H1 (cell line): ENCODE results near the gene KIAA1586. TPM values are rescaled to one million over a fixed set of nuclear protein-coding genes. Genes with fewer than 3 reads are reported as not detected.

ENCODE experiments used
- CTCF ChIA-PET: fragments of 300-600 bp; sonication (Branson Sonifier 250); formaldehyde crosslinking; loops from one replicate; lab custom pipeline; 2021; ENCODE audit not compliant: partially characterized antibody; lab: Charles Lee
- POLR2A ChIA-PET: fragments of 300-600 bp; sonication (Branson Sonifier 250); formaldehyde crosslinking; loops from one replicate; lab custom pipeline; 2021; ENCODE audit warnings: inconsistent platforms; ENCODE audit not compliant: partially characterized antibody; lab: Charles Lee
- DNase-seq, 2 experiments: peaks; one replicate each; pipeline versions ENCODE4 v3.0.0 to v3.0.0-alpha.2; 2010 to 2022; ENCODE audit warnings: low spot score in 2 of 2, low read depth in 1 of 2, mixed read lengths in 1 of 2
- FAIRE-seq: peaks from 2 replicates; lab custom pipeline; 2011; peaks lifted over from hg19 to GRCh38; lab: Jason Lieb, UNC
- H2AFZ ChIP-seq: 2 replicates; pipeline ENCODE4 v1.8.1; 2012; ENCODE audit warnings: low read length, inconsistent platforms
- H2AK5ac ChIP-seq: 2 replicates; pipeline ENCODE4 v1.6.1; 2013; ENCODE audit warnings: low read depth, low read length
- H2BK120ac ChIP-seq: replicated peaks from 2 replicates; pipeline ENCODE3; 2013; ENCODE audit warnings: low read depth, low read length, inconsistent platforms
- H2BK12ac ChIP-seq: 2 replicates; pipeline ENCODE4 v1.6.1; 2013; ENCODE audit warnings: low read depth, low read length
- H2BK15ac ChIP-seq: 2 replicates; pipeline ENCODE4 v1.6.1; 2013; ENCODE audit warnings: low read length
- H2BK20ac ChIP-seq: 2 replicates; pipeline ENCODE4 v1.6.1; 2013; ENCODE audit warnings: low read length
- H2BK5ac ChIP-seq: 2 replicates; pipeline ENCODE4 v1.6.1; 2013; ENCODE audit warnings: low read depth, low read length
- H3K14ac ChIP-seq: 2 replicates; pipeline ENCODE4 v1.6.1; 2013; ENCODE audit warnings: inconsistent platforms; ENCODE audit not compliant: insufficient read length
- H3K18ac ChIP-seq: 2 replicates; pipeline ENCODE4 v1.6.1; 2013; ENCODE audit warnings: low read length; ENCODE audit errors: extremely low read depth
- H3K23ac ChIP-seq: 2 replicates; pipeline ENCODE4 v1.6.1; 2013; ENCODE audit warnings: inconsistent platforms; ENCODE audit not compliant: insufficient read length
- H3K23me2 ChIP-seq: 2 replicates; pipeline ENCODE4 v1.6.1; 2013; ENCODE audit warnings: low read depth, low read length
- H3K27ac ChIP-seq: 2 replicates; pipeline ENCODE4 v1.6.1; 2011; ENCODE audit warnings: low read depth, low read length, inconsistent platforms
- H3K27me3 ChIP-seq, 4 experiments: replicated peaks in 1 of 4; 1 replicate in 1 of 4; 2 replicates in 3 of 4; pipeline versions ENCODE4 v1.6.1 to v1.8.1; 2011 to 2013; ENCODE audit warnings: low read length in 3 of 4, mild to moderate bottlenecking in 3 of 4, inconsistent platforms in 2 of 4, mixed read lengths in 2 of 4, moderate library complexity in 1 of 4; ENCODE audit not compliant: control insufficient read depth in 3 of 4, insufficient read depth in 3 of 4; ENCODE audit errors: extremely low read depth in 1 of 4
- H3K36me3 ChIP-seq, 4 experiments: 2 replicates each; pipeline versions ENCODE4 v1.6.1 to v1.8.1; 2011 to 2013; ENCODE audit warnings: mild to moderate bottlenecking in 4 of 4, low read length in 3 of 4, moderate library complexity in 2 of 4, control low read depth in 1 of 4, inconsistent platforms in 1 of 4; ENCODE audit not compliant: insufficient read depth in 4 of 4, control insufficient read depth in 2 of 4
- H3K4ac ChIP-seq: replicated peaks from 2 replicates; pipeline ENCODE3; 2013; ENCODE audit warnings: low read length, low read depth, mixed read lengths, inconsistent platforms; ENCODE audit not compliant: insufficient read length
- H3K4me1 ChIP-seq, 4 experiments: replicated peaks in 1 of 4; 1 replicate in 1 of 4; 2 replicates in 3 of 4; pipeline versions ENCODE4 v1.6.1 to v1.8.1; 2011 to 2013; ENCODE audit warnings: low read length in 3 of 4, inconsistent platforms in 2 of 4, mixed read lengths in 1 of 4; ENCODE audit not compliant: insufficient read depth in 4 of 4, control insufficient read depth in 3 of 4
- H3K4me2 ChIP-seq, 2 experiments: 2 replicates each; pipeline versions ENCODE4 v1.6.1 to v1.8.1; 2011 to 2013; ENCODE audit warnings: low read depth in 2 of 2, low read length in 2 of 2, control low read depth in 1 of 2, inconsistent platforms in 1 of 2, mild to moderate bottlenecking in 1 of 2; ENCODE audit not compliant: insufficient read depth in 1 of 2
- H3K4me3 ChIP-seq, 4 experiments: fragments of 200-600, 300-600 bp in 1 of 4; sonication (generic), shearing (Covaris generic), sonication (Bioruptor Twin) in 1 of 4; 2 replicates each; pipeline versions ENCODE4 v1.5.1 to v1.8.1; 2011 to 2016; ENCODE audit warnings: low read length in 4 of 4, low read depth in 3 of 4, control low read depth in 2 of 4, inconsistent platforms in 2 of 4, mild to moderate bottlenecking in 2 of 4, mixed read lengths in 1 of 4, moderate library complexity in 1 of 4; ENCODE audit not compliant: insufficient read depth in 2 of 4; ENCODE audit errors: extremely low read depth in 1 of 4
- H3K56ac ChIP-seq: replicated peaks from 2 replicates; pipeline ENCODE3; 2013; ENCODE audit warnings: low read depth, mild to moderate bottlenecking, mixed read lengths, low read length, inconsistent platforms; ENCODE audit not compliant: insufficient read length
- H3K79me1 ChIP-seq: 2 replicates; pipeline ENCODE4 v1.6.1; 2013; ENCODE audit warnings: low read depth, low read length, control low read depth
- H3K79me2 ChIP-seq, 2 experiments: 2 replicates each; pipeline versions ENCODE4 v1.6.1 to v1.8.1; 2012 to 2013; ENCODE audit warnings: low read length in 2 of 2, mild to moderate bottlenecking in 2 of 2, inconsistent platforms in 1 of 2; ENCODE audit not compliant: insufficient read depth in 2 of 2, control insufficient read depth in 1 of 2
- H3K9ac ChIP-seq, 4 experiments: replicated peaks in 1 of 4; 1 replicate in 1 of 4; 2 replicates in 3 of 4; pipeline versions ENCODE4 v1.6.1 to v1.8.1; 2011 to 2013; ENCODE audit warnings: low read depth in 3 of 4, low read length in 3 of 4, control low read depth in 2 of 4, mild to moderate bottlenecking in 2 of 4, moderate library complexity in 2 of 4, inconsistent platforms in 1 of 4; ENCODE audit errors: extremely low read depth in 1 of 4
- H3K9me3 ChIP-seq, 2 experiments: 2 replicates each; pipeline versions ENCODE4 v1.6.1 to v1.8.1; 2012 to 2013; ENCODE audit warnings: mild to moderate bottlenecking in 2 of 2, moderate library complexity in 2 of 2, control low read depth in 1 of 2, inconsistent platforms in 1 of 2, low read depth in 1 of 2, low read length in 1 of 2, mixed read lengths in 1 of 2; ENCODE audit not compliant: insufficient read depth in 2 of 2
- H4K20me1 ChIP-seq, 2 experiments: replicated peaks in 1 of 2; 2 replicates each; pipeline versions ENCODE3 to v1.8.1; 2011 to 2013; ENCODE audit warnings: inconsistent platforms in 2 of 2, low read length in 2 of 2, mild to moderate bottlenecking in 1 of 2; ENCODE audit not compliant: insufficient read depth in 2 of 2, control insufficient read depth in 1 of 2
- H4K5ac ChIP-seq: 2 replicates; pipeline ENCODE4 v1.6.1; 2013; ENCODE audit warnings: low read length, low read depth, mixed read lengths, inconsistent platforms; ENCODE audit not compliant: insufficient read length
- H4K8ac ChIP-seq: 2 replicates; pipeline ENCODE4 v1.8.0; 2013; ENCODE audit warnings: mild to moderate bottlenecking, moderate library complexity, low read length, inconsistent platforms; ENCODE audit not compliant: insufficient read depth; ENCODE audit errors: extremely low read depth
- H4K91ac ChIP-seq: replicated peaks from 2 replicates; pipeline ENCODE3; 2013; ENCODE audit warnings: low read length, mixed read lengths, inconsistent platforms; ENCODE audit not compliant: insufficient read length
- CEBPB ChIP-seq: IDR thresholded peaks from 2 replicates; pipeline ENCODE4 v1.6.1; 2012; ENCODE audit warnings: low read depth, low read length
- FOSL1 ChIP-seq: IDR thresholded peaks from 2 replicates; pipeline ENCODE4 v1.6.1; 2011; ENCODE audit warnings: mild to moderate bottlenecking, low read depth, low read length, moderate library complexity; ENCODE audit not compliant: insufficient read depth
- HDAC6 ChIP-seq: IDR thresholded peaks from one replicate; pipeline ENCODE4 v1.7.1; 2012; ENCODE audit warnings: low read depth, mild to moderate bottlenecking, inconsistent platforms, low read length, moderate library complexity
- SUZ12 ChIP-seq: fragments of 200-600 bp; sonication (generic); IDR thresholded peaks from 2 replicates; pipeline ENCODE4 v1.6.1; 2012; ENCODE audit warnings: mild to moderate bottlenecking, inconsistent platforms, low read length, moderate library complexity, mixed read lengths
- TAF1 ChIP-seq: IDR thresholded peaks from 2 replicates; pipeline ENCODE4 v1.6.1; 2011; ENCODE audit warnings: mild to moderate bottlenecking, low read depth, low read length
- WGBS, 2 experiments: shearing (Covaris generic) in 1 of 2; methylation state at CpG; one replicate each; pipeline versions ENCODE4 v1.1.6 to v1.1.7; 2013 to 2015; ENCODE audit warnings: low lambda C conversion rate in 2 of 2, mixed read lengths in 2 of 2, inconsistent platforms in 1 of 2, low coverage in 1 of 2, missing lambda C conversion rate in 1 of 2; ENCODE audit not compliant: insufficient replicate concordance in 2 of 2, insufficient coverage in 1 of 2, insufficient read length in 1 of 2; ENCODE audit errors: extremely low coverage in 1 of 2, missing lambda C conversion rate in 1 of 2; 5-methylcytosine and 5-hydroxymethylcytosine counted together
- polyA plus RNA-seq, 7 experiments: library from polyadenylated mRNA; depleted of rRNA in 3 of 7; stranded (reverse) in 5 of 7; unstranded in 2 of 7; fragments of >200 nt in 5 of 7; fragments of 200-250 nt in 2 of 7; gene quantifications; 1 replicate in 5 of 7; 2 replicates in 1 of 7; 4 replicates in 1 of 7; pipeline versions ENCODE4 v1.2.1 to v1.2.3, GENCODE V29; 2011 to 2013; ENCODE audit warnings: missing spikeins in 2 of 7, mixed read lengths in 2 of 7
- total RNA-seq: library from RNA; stranded (reverse); fragmentation: NEBNext Ultra II Directional; extraction: Animal tissue kit (Norgen Biotek cat#: 25700); gene quantifications from 2 replicates; pipeline ENCODE4 v1.2.1, GENCODE V29; 2021

KIAA1586 gene
- total and polyA plus RNA-seq, 2 of the 8 experiments (the other 6 are each of a cell fraction or from before 2014, with no cell fraction given) = 2.1 to 24.4 TPM

- H3K23ac ChIP-seq = no peak overlapping the region
- no peak overlapping the region for H3K4me3 ChIP-seq
Observed at GRCh38 chr6:57087916-57088315, 41.4 kb downstream of the KIAA1586 start.

More at GRCh38 chr6:57087916-57088315, 41.4 kb downstream of the KIAA1586 start:
- H3K27me3 ChIP-seq = no peaks in the 10 kb centered on the region
- FAIRE-seq = no peak
- H4K8ac ChIP-seq = no peak overlapping the region
- H3K56ac ChIP-seq = no peak overlapping the region
- no peak overlapping the region for H2BK5ac ChIP-seq
- no peak overlapping the region for H2BK12ac ChIP-seq
- H2AK5ac ChIP-seq = no peak overlapping the region
- H3K14ac ChIP-seq = no peak overlapping the region
- peaks cover 0 to 16% of the 10 kb centered on the region in 2 experiments; a peak in 3 of 4 replicates for H3K79me2 ChIP-seq
- H2BK15ac ChIP-seq = no peak overlapping the region
- peaks cover 0 to 13% (median 0%) of the 10 kb centered on the region in 4 experiments; a peak in 2 of 8 replicates for H3K36me3 ChIP-seq
- H3K4ac ChIP-seq = no peak overlapping the region
- H3K23me2 ChIP-seq = no peaks in the 10 kb centered on the region
- H2BK20ac ChIP-seq = no peak overlapping the region
- H2BK120ac ChIP-seq = no peak overlapping the region
- no peak overlapping the region for H4K5ac ChIP-seq
- H3K9me3 ChIP-seq = no peaks in the 10 kb centered on the region
- no peak for DNase-seq
- H3K4me2 ChIP-seq = no peak overlapping the region
- WGBS, 2 experiments = 84% methylated on average over 4 of the region's 4 CpGs; no CpG with 5 or more reads in 1 of the 2 experiments
- H3K79me1 ChIP-seq = no peaks in the 10 kb centered on the region
- H3K18ac ChIP-seq = no peak overlapping the region
- H3K27ac ChIP-seq = no peak overlapping the region
- POLR2A ChIA-PET = no interaction called here
- peaks cover 0 to 3% of the 10 kb centered on the region in 2 experiments for H4K20me1 ChIP-seq
- CTCF ChIA-PET = interaction anchor here (2.2 kb wide), 1 partner anchor 9 kb away, joined by 6 read pairs; no protein-coding TSS in a partner anchor
- H4K91ac ChIP-seq = no peak overlapping the region
- TF ChIP-seq TAF1 = no peak
- no peak for TF ChIP-seq HDAC6
- TF ChIP-seq CEBPB = no peak
- TF ChIP-seq FOSL1 = no peak
- no peak for TF ChIP-seq SUZ12
- H2AFZ ChIP-seq = no peak overlapping the region
- peaks cover 2 to 4% (median 3%) of the 10 kb centered on the region in 4 experiments; a peak in 5 of 7 replicates for H3K4me1 ChIP-seq
- no peak overlapping the region for H3K9ac ChIP-seq
